ENCODE data around the gene METTL27. TPM values are rescaled to one million over a fixed set of nuclear protein-coding genes. Genes with fewer than 3 reads are reported as not detected.

Gene METTL27
- total and polyA plus RNA-seq, 9 of the 15 experiments (the other 6 are each of a cell fraction or from before 2014, with no cell fraction given), result 0.08 to 0.82 (median 0.33) TPM; not detected in 4

DNA sequence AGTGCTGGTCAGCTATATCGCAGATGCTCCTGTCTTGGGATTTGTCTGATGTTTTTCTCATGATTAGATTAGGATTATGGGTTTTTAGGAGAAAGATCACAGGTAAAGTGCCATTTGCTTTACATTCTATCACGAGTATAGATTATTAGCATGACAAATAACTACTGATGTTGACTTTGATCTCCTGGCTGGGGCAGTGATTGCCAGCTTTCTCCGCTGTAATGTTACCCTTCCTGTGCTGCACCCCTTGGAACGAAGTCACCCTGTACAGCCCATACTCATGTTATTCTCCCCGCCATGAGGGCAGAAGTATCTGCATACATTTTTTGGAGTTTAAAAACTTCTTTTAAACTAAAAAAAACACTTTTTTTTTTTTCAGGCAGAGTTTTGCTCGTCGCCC is 22.3 kb downstream of the METTL27 start (continued):
- TF ChIP-seq, protein P1, sequence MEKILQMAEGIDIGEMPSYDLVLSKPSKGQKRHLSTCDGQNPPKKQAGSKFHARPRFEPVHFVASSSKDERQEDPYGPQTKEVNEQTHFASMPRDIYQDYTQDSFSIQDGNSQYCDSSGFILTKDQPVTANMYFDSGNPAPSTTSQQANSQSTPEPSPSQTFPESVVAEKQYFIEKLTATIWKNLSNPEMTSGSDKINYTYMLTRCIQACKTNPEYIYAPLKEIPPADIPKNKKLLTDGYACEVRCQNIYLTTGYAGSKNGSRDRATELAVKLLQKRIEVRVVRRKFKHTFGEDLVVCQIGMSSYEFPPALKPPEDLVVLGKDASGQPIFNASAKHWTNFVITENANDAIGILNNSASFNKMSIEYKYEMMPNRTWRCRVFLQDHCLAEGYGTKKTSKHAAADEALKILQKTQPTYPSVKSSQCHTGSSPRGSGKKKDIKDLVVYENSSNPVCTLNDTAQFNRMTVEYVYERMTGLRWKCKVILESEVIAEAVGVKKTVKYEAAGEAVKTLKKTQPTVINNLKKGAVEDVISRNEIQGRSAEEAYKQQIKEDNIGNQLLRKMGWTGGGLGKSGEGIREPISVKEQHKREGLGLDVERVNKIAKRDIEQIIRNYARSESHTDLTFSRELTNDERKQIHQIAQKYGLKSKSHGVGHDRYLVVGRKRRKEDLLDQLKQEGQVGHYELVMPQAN (IDR thresholded peaks at IDR 0.05; ENCODE audit: borderline replicate concordance), result no peak
- TF ChIP-seq ZNF316 (IDR thresholded peaks at IDR 0.05), result no peak
- TF ChIP-seq HEY1 (CRISPR knock-in tag; IDR thresholded peaks at IDR 0.05; ENCODE audit: borderline replicate concordance), result no peak

DNA sequence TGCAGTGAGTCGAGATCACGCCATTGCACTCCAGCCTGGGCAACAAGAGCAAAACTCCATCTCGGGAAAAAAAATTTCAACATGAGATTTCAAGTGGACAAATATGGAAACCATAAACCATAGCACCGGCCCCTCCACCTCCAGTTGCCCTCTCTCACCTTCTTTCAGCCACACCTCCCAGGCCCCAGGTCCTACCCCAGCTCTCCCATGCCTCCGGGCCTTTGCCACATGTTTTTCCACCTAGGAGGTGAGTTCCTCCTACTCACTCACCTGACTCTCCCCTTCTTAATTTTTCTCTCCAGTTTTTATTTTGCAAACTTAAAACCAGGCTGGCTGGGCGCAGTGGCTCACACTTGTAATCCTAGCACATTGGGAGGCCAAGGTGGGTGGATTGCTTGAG is 25.2 kb downstream of the METTL27 start:
- FAIRE-seq (no peak), DNase-seq (ENCODE audit: extremely low read depth in 1 of 4, low spot score in 3 of 4) (no peak), ATAC-seq (no peak)
- H3K4me2 ChIP-seq (ENCODE audit: insufficient read depth, low read length), result no peak overlapping the region
- H2AFZ ChIP-seq (ENCODE audit: low read depth, low read length), result no peak overlapping the region
- no peaks in the 10 kb centered on the region for H3K27me3 ChIP-seq (ENCODE audit: control insufficient read depth in 2 of 2, insufficient read depth in 2 of 2, low read length in 2 of 2)
- no peak overlapping the region for H3K4me3 ChIP-seq
- intact Hi-C loops (cut with micrococcal nuclease), result no loop called here
- H3K36me3 ChIP-seq (ENCODE audit: control insufficient read depth, insufficient read depth, low read length), result no peaks in the 10 kb centered on the region
- H4K20me1 ChIP-seq (replicated peaks; ENCODE audit: control insufficient read depth, insufficient read depth, low read length), result no peaks in the 10 kb centered on the region
- ChIA-PET POLR2A (no interaction called here), CTCF (ENCODE audit: low intra/inter-chr PET ratio) (no interaction called here)
- peaks cover 6 to 7% of the 10 kb centered on the region in 2 experiments; a peak in 4 of 5 replicates for H3K4me1 ChIP-seq (replicated peaks in 1 of 2; ENCODE audit: control insufficient read depth in 2 of 2, insufficient read depth in 2 of 2, low read length in 2 of 2)
- WGBS (ENCODE audit: insufficient coverage, low coverage, missing lambda C conversion rate), result 41% methylated on average over 6 of the region's 6 CpGs
- no peak overlapping the region for H3K27ac ChIP-seq (ENCODE audit: extremely low read depth, low read depth, low read length)
- BruUV-seq (replicated peaks), result no TSS peak
- in situ Hi-C loops (cut with MboI), result no loop called here
- H3K9ac ChIP-seq (ENCODE audit: insufficient read depth in 1 of 2, low read depth in 2 of 2, low read length in 2 of 2), result no peak overlapping the region
- no peaks in the 10 kb centered on the region for H3K79me2 ChIP-seq (ENCODE audit: control insufficient read depth, insufficient read depth, low read length)
- H3K9me3 ChIP-seq (replicated peaks; ENCODE audit: control insufficient read depth, insufficient read depth, low read depth, low read length), result no peaks in the 10 kb centered on the region
- H3K9me1 ChIP-seq (ENCODE audit: control insufficient read depth, insufficient read depth, low read length), result no peaks in the 10 kb centered on the region
- no peak for TF ChIP-seq NFYB (IDR thresholded peaks at IDR 0.05; ENCODE audit: extremely low read depth, insufficient read length)
- no peak for TF ChIP-seq MEF2D (tag; conservative IDR thresholded peaks at IDR 0.05; ENCODE audit: low read depth)
- TF ChIP-seq, protein P2, sequence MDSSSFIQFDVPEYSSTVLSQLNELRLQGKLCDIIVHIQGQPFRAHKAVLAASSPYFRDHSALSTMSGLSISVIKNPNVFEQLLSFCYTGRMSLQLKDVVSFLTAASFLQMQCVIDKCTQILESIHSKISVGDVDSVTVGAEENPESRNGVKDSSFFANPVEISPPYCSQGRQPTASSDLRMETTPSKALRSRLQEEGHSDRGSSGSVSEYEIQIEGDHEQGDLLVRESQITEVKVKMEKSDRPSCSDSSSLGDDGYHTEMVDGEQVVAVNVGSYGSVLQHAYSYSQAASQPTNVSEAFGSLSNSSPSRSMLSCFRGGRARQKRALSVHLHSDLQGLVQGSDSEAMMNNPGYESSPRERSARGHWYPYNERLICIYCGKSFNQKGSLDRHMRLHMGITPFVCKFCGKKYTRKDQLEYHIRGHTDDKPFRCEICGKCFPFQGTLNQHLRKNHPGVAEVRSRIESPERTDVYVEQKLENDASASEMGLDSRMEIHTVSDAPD (CRISPR knock-in tag; IDR thresholded peaks at IDR 0.05), result no peak
- TF ChIP-seq HDAC8 (tag; IDR thresholded peaks at IDR 0.05), result no peak
- no peak for TF ChIP-seq XRCC4 (IDR thresholded peaks at IDR 0.05; ENCODE audit: extremely low read depth, insufficient read depth, insufficient read length)
- no peak for TF ChIP-seq TEAD2 (tag; IDR thresholded peaks at IDR 0.05)
- no peak for TF ChIP-seq FOXJ2 (tag; IDR thresholded peaks at IDR 0.05)
- TF ChIP-seq ZNF3 (CRISPR knock-in tag; IDR thresholded peaks at IDR 0.05), result no peak
- no peak for TF ChIP-seq SIN3A (IDR thresholded peaks at IDR 0.05; ENCODE audit: borderline replicate concordance in 2 of 2, control insufficient read depth in 1 of 2, low read depth in 2 of 2, low read length in 2 of 2)
- TF ChIP-seq, protein P3, sequence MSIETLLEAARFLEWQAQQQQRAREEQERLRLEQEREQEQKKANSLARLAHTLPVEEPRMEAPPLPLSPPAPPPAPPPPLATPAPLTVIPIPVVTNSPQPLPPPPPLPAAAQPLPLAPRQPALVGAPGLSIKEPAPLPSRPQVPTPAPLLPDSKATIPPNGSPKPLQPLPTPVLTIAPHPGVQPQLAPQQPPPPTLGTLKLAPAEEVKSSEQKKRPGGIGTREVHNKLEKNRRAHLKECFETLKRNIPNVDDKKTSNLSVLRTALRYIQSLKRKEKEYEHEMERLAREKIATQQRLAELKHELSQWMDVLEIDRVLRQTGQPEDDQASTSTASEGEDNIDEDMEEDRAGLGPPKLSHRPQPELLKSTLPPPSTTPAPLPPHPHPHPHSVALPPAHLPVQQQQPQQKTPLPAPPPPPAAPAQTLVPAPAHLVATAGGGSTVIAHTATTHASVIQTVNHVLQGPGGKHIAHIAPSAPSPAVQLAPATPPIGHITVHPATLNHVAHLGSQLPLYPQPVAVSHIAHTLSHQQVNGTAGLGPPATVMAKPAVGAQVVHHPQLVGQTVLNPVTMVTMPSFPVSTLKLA (conservative IDR thresholded peaks at IDR 0.05), result no peak
- no peak for TF ChIP-seq ZNF785 (CRISPR knock-in tag; IDR thresholded peaks at IDR 0.05)
- TF ChIP-seq, protein P4, sequence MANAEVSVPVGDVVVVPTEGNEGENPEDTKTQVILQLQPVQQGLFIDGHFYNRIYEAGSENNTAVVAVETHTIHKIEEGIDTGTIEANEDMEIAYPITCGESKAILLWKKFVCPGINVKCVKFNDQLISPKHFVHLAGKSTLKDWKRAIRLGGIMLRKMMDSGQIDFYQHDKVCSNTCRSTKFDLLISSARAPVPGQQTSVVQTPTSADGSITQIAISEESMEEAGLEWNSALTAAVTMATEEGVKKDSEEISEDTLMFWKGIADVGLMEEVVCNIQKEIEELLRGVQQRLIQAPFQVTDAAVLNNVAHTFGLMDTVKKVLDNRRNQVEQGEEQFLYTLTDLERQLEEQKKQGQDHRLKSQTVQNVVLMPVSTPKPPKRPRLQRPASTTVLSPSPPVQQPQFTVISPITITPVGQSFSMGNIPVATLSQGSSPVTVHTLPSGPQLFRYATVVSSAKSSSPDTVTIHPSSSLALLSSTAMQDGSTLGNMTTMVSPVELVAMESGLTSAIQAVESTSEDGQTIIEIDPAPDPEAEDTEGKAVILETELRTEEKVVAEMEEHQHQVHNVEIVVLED (CRISPR knock-in tag; IDR thresholded peaks at IDR 0.05), result no peak
